HUES64 (cell line): ENCODE results near the gene MBD6.
A peak's percentile ranks its signal among the peaks of the same experiment; 100 is the strongest.
"Not testable (repeated sequence)": the region's sequence is repeated elsewhere in the genome, so short reads cannot be mapped to it uniquely, and the experiment has no call there.

Experiments
- H3K27ac ChIP-seq: 2 replicates; pipeline ENCODE4 v1.7.0; 2013; ENCODE audit warnings: low read depth, low read length, inconsistent platforms
- H3K27me3 ChIP-seq: 2 replicates; pipeline ENCODE4 v1.6.1; 2013; ENCODE audit warnings: mild to moderate bottlenecking, low read length; ENCODE audit not compliant: insufficient read depth
- H3K36me3 ChIP-seq: 2 replicates; pipeline ENCODE4 v1.6.1; 2013; ENCODE audit warnings: mild to moderate bottlenecking, low read length; ENCODE audit not compliant: insufficient read depth
- H3K4me1 ChIP-seq: 2 replicates; pipeline ENCODE4 v1.6.1; 2013; ENCODE audit warnings: mild to moderate bottlenecking, low read length, moderate library complexity; ENCODE audit not compliant: insufficient read depth
- H3K4me3 ChIP-seq: 2 replicates; pipeline ENCODE4 v1.5.1; 2013; ENCODE audit warnings: mild to moderate bottlenecking, low read length, moderate library complexity
- H3K9ac ChIP-seq: 2 replicates; pipeline ENCODE4 v1.6.1; 2013; ENCODE audit warnings: mild to moderate bottlenecking, low read depth, low read length
- H3K9me3 ChIP-seq: 2 replicates; pipeline ENCODE4 v1.6.1; 2013; ENCODE audit warnings: low read depth, low read length; ENCODE audit not compliant: insufficient read depth
- WGBS: fragments of 150-250, 120-280 bp; methylation state at CpG from one replicate; pipeline ENCODE4 v1.1.7; 2013; ENCODE audit warnings: missing lambda C conversion rate; 5-methylcytosine and 5-hydroxymethylcytosine counted together

The MBD6 gene

GRCh38 chr12:57516617-57517153, 5.9 kb upstream of the MBD6 start:
- H3K9ac ChIP-seq, result no peak overlapping the region
- no peaks in the 10 kb centered on the region for H3K9me3 ChIP-seq
- H3K27me3 ChIP-seq, result no peaks in the 10 kb centered on the region
- H3K4me1 ChIP-seq, result peaks cover 10% of the 10 kb centered on the region; the same call in 1 of the 2 replicates
- H3K27ac ChIP-seq, result no peak overlapping the region
- 96% methylated on average over 11 of the region's 11 CpGs for WGBS
- no peak overlapping the region for H3K4me3 ChIP-seq
- peaks cover 74% of the 10 kb centered on the region for H3K36me3 ChIP-seq

GRCh38 chr12:57517187-57517586, 5.4 kb upstream of the MBD6 start:
- no peak overlapping the region for H3K9ac ChIP-seq
- peaks cover 14% of the 10 kb centered on the region; the same call in 1 of the 2 replicates for H3K4me1 ChIP-seq
- WGBS, result 90% methylated on average over 1 of the region's 1 CpG
- H3K4me3 ChIP-seq, result no peak overlapping the region
- H3K27me3 ChIP-seq, result no peaks in the 10 kb centered on the region
- no peaks in the 10 kb centered on the region for H3K9me3 ChIP-seq
- H3K27ac ChIP-seq, result no peak overlapping the region
- H3K36me3 ChIP-seq, result peaks cover 69% of the 10 kb centered on the region

GRCh38 chr12:57517718-57518117, 4.9 kb upstream of the MBD6 start:
- H3K9me3 ChIP-seq, H3K9ac ChIP-seq, H3K27ac ChIP-seq, H3K27me3 ChIP-seq: not testable (repeated sequence)
- Histone ChIP-seq H3K36me3 (peaks cover 64% of the 10 kb centered on the region), H3K4me1 (peaks cover 14% of the 10 kb centered on the region; the same call in 1 of the 2 replicates), H3K4me3 (0 out of 2 replicates have a peak overlapping the region, but pooled peaks have one; percentile 10)
- 94% methylated on average over 10 of the region's 10 CpGs for WGBS

- peak overlapping the region; percentile 10; the same call in 1 of the 2 replicates for H3K4me3 ChIP-seq
- no peaks in the 10 kb centered on the region for H3K9me3 ChIP-seq
- H3K36me3 ChIP-seq, result peaks cover 57% of the 10 kb centered on the region
- H3K27ac ChIP-seq, result no peak overlapping the region
- H3K9ac ChIP-seq, result no peak overlapping the region
- 91% methylated on average over 8 of the region's 8 CpGs for WGBS
- no peaks in the 10 kb centered on the region for H3K27me3 ChIP-seq
- peaks cover 14% of the 10 kb centered on the region; the same call in 1 of the 2 replicates for H3K4me1 ChIP-seq
Measured at GRCh38 chr12:57518176-57518919, 4.3 kb upstream of the MBD6 start.

GRCh38 chr12:57518920-57519795, 3.5 kb upstream of the MBD6 start:
- H3K36me3 ChIP-seq, result peaks cover 50% of the 10 kb centered on the region
- 33% methylated on average over 7 of the region's 7 CpGs for WGBS

GRCh38 chr12:57519796-57520052, 2.9 kb upstream of the MBD6 start:
- H3K9me3 ChIP-seq, result no peaks in the 10 kb centered on the region
- peaks cover 44% of the 10 kb centered on the region for H3K36me3 ChIP-seq
- H3K9ac ChIP-seq, result peak overlapping the region; percentile 93
- H3K27me3 ChIP-seq, result no peaks in the 10 kb centered on the region
- H3K27ac ChIP-seq, result peak overlapping the region; percentile 99
- WGBS, result 3% methylated on average over 8 of the region's 8 CpGs
- H3K4me3 ChIP-seq, result peak overlapping the region; percentile 96
- peaks cover 22% of the 10 kb centered on the region; the same call in 1 of the 2 replicates for H3K4me1 ChIP-seq

More at GRCh38 chr12:57518920-57519795, 3.5 kb upstream of the MBD6 start:
- H3K27me3 ChIP-seq, result no peaks in the 10 kb centered on the region
- peak overlapping the region; percentile 93 for H3K9ac ChIP-seq
- peak overlapping the region; percentile 96 for H3K4me3 ChIP-seq
- H3K27ac ChIP-seq, result peak overlapping the region; percentile 99
- H3K9me3 ChIP-seq, result no peaks in the 10 kb centered on the region
- H3K4me1 ChIP-seq, result peaks cover 22% of the 10 kb centered on the region; the same call in 1 of the 2 replicates

- no peaks in the 10 kb centered on the region for H3K9me3 ChIP-seq
- no peaks in the 10 kb centered on the region for H3K27me3 ChIP-seq
- peaks cover 39% of the 10 kb centered on the region for H3K36me3 ChIP-seq
- H3K4me1 ChIP-seq, result peaks cover 22% of the 10 kb centered on the region; the same call in 1 of the 2 replicates
- WGBS, result 1% methylated on average over 45 of the region's 52 CpGs
- H3K27ac ChIP-seq, result peak within 1 kb of the TSS; percentile 99
- H3K9ac ChIP-seq, result peak within 1 kb of the TSS; percentile 93
- H3K4me3 ChIP-seq, result peak within 1 kb of the TSS; percentile 96
Measured at GRCh38 chr12:57520053-57520818, 2.4 kb upstream of the MBD6 start, which contains the start of gene DDIT3. DDIT3 (minus strand) TSS chr12:57520514; CDS start chr12:57517406, 3,108 bp downstream.

- H3K36me3 ChIP-seq, result peaks cover 33% of the 10 kb centered on the region
- H3K9me3 ChIP-seq, result no peaks in the 10 kb centered on the region
- 19% methylated on average over 17 of the region's 17 CpGs for WGBS
- 0 out of 2 replicates have a peak overlapping the region, but pooled peaks have one; percentile 20 for H3K9ac ChIP-seq
- H3K4me3 ChIP-seq, result peak overlapping the region; percentile 87
- peaks cover 22% of the 10 kb centered on the region; the same call in 1 of the 2 replicates for H3K4me1 ChIP-seq
- H3K27ac ChIP-seq, result peak overlapping the region; percentile 96; the same call in 1 of the 2 replicates
- H3K27me3 ChIP-seq, result no peaks in the 10 kb centered on the region
Measured at GRCh38 chr12:57521525-57522010, 1.1 kb upstream of the MBD6 start.

GRCh38 chr12:57522887-57523705, 472 bp downstream of the MBD6 start:
- Histone ChIP-seq H3K9ac (peak overlapping the region; percentile 78), H3K27me3 (no peaks in the 10 kb centered on the region), H3K27ac (peak overlapping the region; percentile 96), H3K9me3 (no peaks in the 10 kb centered on the region), H3K4me3 (peak overlapping the region; percentile 87), H3K36me3 (peaks cover 26% of the 10 kb centered on the region), H3K4me1 (peaks cover 22% of the 10 kb centered on the region; the same call in 1 of the 2 replicates)
- WGBS, result 1% methylated on average over 30 of the region's 38 CpGs
